Sigmoid colon (tissue), 7 donors: ENCODE data around the gene PLCH1. TPM values are rescaled to one million over a fixed set of nuclear protein-coding genes. Genes with fewer than 3 reads are reported as not detected.

Source experiments
- DNase-seq: peaks from one replicate; pipeline ENCODE4 v3.0.0-alpha.2; 2019
- H3K27ac ChIP-seq, 4 donors: fragments of 200-600 bp; sonication (generic); one replicate each; pipeline ENCODE4 v1.5.1; 2016 to 2019; ENCODE audit warnings: mild to moderate bottlenecking in 1 of 4
- H3K27me3 ChIP-seq, 3 donors: fragments of 200-600 bp; sonication (generic); one replicate each; pipeline ENCODE4 v1.5.1; 2019; ENCODE audit warnings: mild to moderate bottlenecking in 1 of 3
- H3K36me3 ChIP-seq, 4 donors: fragments of 200-600 bp; sonication (generic); one replicate each; pipeline ENCODE4 v1.5.1; 2016 to 2019
- H3K4me1 ChIP-seq, 4 donors: fragments of 200-600 bp; sonication (generic); one replicate each; pipeline ENCODE4 v1.5.1; 2017 to 2019
- H3K4me3 ChIP-seq, 4 donors: fragments of 200-600 bp; sonication (generic); one replicate each; pipeline ENCODE4 v1.5.1; 2017 to 2019; ENCODE audit warnings: mild to moderate bottlenecking in 2 of 4, moderate library complexity in 1 of 4
- H3K9me3 ChIP-seq, 4 donors: fragments of 200-600 bp in 3 of 4; sonication (generic) in 3 of 4; one replicate each; pipeline versions ENCODE4 v1.5.1 to v1.6.1; 2013 to 2019
- EP300 ChIP-seq, 4 donors: sonication (generic); formaldehyde crosslinking; IDR thresholded peaks; one replicate each; pipeline ENCODE4 v1.6.1; 2017; ENCODE audit warnings: antibody characterized with exemption in 4 of 4
- POLR2A ChIP-seq, 2 donors: fragments of 450-650 bp; IDR thresholded peaks; one replicate each; pipeline ENCODE4 v1.6.1; 2016; ENCODE audit warnings: antibody characterized with exemption in 2 of 2, mild to moderate bottlenecking in 2 of 2, moderate library complexity in 2 of 2
- POLR2AphosphoS5 ChIP-seq, 4 donors: sonication (generic); formaldehyde crosslinking; IDR thresholded peaks; one replicate each; pipeline ENCODE4 v1.6.1; 2017; ENCODE audit warnings: antibody characterized with exemption in 4 of 4
- WGBS, 2 donors: extraction: QIAGEN DNeasy Blood & Tissue Kit; methylation state at CpG; one replicate each; pipeline ENCODE4 v1.1.7; 2013; 5-methylcytosine and 5-hydroxymethylcytosine counted together
- intact Hi-C: fragments of 100-400 bp; cut with DNase I; formaldehyde crosslinking; loops from one replicate; pipeline ENCODE4 v1.15.1; 2023
- polyA plus RNA-seq, 3 donors: library from polyadenylated mRNA; stranded (reverse); fragments of 200-250 nt; gene quantifications; one replicate each; pipeline ENCODE4 v1.2.3, GENCODE V29; 2013
- total RNA-seq, 4 donors: library from RNA; depleted of rRNA; stranded (reverse); fragments of >200 nt; gene quantifications; one replicate each; pipeline ENCODE4 v1.1.0, GENCODE V29; 2016
- TF ChIP-seq, protein P1 (sequence below), 4 experiments: fragments of 450-650 bp in 3 of 4; fragments of 200-600 bp in 1 of 4; IDR thresholded peaks; one replicate each; pipeline ENCODE4 v1.5.1; 2016 to 2019; ENCODE audit warnings: antibody characterized with exemption in 4 of 4, mild to moderate bottlenecking in 3 of 4, moderate library complexity in 2 of 4
- donor health status: healthy with polysubstance abuse.
- donor health status: Bipolar disorder and iron deficiency.
- donor health status: healthy.

Gene PLCH1
- total and polyA plus RNA-seq, 7 donors: 0.36 to 1.9 (median 0.83) TPM

DNA sequence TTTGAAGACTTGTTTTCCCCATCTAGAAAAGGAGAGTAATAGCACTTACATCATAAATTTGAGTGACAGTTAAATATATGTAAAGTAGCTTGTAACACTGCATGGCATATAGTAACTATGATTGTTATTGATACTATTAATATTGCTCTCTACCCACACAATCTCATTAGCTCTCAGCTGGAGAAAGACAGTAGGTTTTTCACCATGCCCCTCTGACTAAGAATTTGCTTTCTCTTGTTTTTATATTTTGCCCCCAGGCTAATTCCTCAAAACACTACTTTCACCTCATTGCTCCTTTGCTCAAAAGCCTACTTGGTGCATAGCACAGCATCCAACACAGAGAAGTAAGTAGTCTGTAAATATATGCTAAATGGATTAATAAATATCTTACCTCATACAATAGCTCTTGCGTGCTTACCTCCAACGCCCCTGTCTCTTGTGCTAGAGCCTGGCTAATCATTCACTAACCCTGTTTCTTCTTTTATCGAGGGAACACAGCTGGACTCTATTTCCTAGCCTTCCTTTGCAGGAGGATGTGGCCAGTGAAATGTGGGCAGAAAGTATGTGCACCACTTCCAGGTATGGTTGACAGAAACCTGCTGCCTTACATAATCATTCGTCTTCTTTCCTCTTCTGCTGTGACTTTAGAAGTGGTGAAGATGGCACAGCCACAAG, 190.0 kb downstream of the PLCH1 start:
- no peak for DNase-seq
- H3K36me3 ChIP-seq: no peaks in the 10 kb centered on the region
- intact Hi-C loops: no loop called here
- H3K4me1 ChIP-seq: no peaks in the 10 kb centered on the region
- no peak for TF ChIP-seq EP300 (IDR thresholded peaks at IDR 0.05)
- TF ChIP-seq, protein P1, sequence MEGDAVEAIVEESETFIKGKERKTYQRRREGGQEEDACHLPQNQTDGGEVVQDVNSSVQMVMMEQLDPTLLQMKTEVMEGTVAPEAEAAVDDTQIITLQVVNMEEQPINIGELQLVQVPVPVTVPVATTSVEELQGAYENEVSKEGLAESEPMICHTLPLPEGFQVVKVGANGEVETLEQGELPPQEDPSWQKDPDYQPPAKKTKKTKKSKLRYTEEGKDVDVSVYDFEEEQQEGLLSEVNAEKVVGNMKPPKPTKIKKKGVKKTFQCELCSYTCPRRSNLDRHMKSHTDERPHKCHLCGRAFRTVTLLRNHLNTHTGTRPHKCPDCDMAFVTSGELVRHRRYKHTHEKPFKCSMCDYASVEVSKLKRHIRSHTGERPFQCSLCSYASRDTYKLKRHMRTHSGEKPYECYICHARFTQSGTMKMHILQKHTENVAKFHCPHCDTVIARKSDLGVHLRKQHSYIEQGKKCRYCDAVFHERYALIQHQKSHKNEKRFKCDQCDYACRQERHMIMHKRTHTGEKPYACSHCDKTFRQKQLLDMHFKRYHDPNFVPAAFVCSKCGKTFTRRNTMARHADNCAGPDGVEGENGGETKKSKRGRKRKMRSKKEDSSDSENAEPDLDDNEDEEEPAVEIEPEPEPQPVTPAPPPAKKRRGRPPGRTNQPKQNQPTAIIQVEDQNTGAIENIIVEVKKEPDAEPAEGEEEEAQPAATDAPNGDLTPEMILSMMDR (IDR thresholded peaks at IDR 0.05): no peak
- TF ChIP-seq POLR2A (IDR thresholded peaks at IDR 0.05): no peak
- TF ChIP-seq POLR2AphosphoS5 (IDR thresholded peaks at IDR 0.05): no peak
- no peak overlapping the region for H3K4me3 ChIP-seq
- 18 to 29% methylated on average over 4 of the region's 4 CpGs for WGBS, 2 donors
- H3K27ac ChIP-seq: no peak overlapping the region
- no peaks in the 10 kb centered on the region for H3K9me3 ChIP-seq
- H3K27me3 ChIP-seq: no peaks in the 10 kb centered on the region

DNA sequence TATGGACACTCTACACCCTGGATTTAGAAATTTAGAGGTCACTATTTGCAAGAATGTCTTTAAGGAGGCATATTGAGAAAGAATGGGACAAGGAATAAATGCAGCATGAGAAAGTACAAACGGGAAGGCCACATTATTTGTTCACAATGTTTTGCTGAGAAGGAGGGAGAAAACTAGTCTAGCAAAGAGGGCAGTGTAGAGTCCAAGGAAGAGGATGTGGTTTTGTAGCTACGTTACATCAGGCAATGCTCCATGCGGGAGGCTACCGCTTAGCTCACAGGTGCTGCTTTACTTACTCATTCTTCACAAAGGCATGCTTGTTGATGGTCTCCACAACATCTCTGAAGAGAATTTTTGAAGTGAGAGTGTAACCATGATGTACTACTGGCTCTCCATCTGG, 191.1 kb downstream of the PLCH1 start:
- DNase-seq: no peak
- TF ChIP-seq EP300 (IDR thresholded peaks at IDR 0.05): no peak
- TF ChIP-seq POLR2A (IDR thresholded peaks at IDR 0.05): no peak
- TF ChIP-seq, protein P1 (IDR thresholded peaks at IDR 0.05): no peak
- no peak for TF ChIP-seq POLR2AphosphoS5 (IDR thresholded peaks at IDR 0.05)
- no peaks in the 10 kb centered on the region for H3K27me3 ChIP-seq
- intact Hi-C loops: no loop called here
- WGBS, 2 donors: 35 to 75% methylated on average over 4 of the region's 4 CpGs
- H3K27ac ChIP-seq: no peak overlapping the region
- no peaks in the 10 kb centered on the region for H3K9me3 ChIP-seq
- no peaks in the 10 kb centered on the region for H3K36me3 ChIP-seq
- no peaks in the 10 kb centered on the region for H3K4me1 ChIP-seq
- H3K4me3 ChIP-seq: no peak overlapping the region

DNA sequence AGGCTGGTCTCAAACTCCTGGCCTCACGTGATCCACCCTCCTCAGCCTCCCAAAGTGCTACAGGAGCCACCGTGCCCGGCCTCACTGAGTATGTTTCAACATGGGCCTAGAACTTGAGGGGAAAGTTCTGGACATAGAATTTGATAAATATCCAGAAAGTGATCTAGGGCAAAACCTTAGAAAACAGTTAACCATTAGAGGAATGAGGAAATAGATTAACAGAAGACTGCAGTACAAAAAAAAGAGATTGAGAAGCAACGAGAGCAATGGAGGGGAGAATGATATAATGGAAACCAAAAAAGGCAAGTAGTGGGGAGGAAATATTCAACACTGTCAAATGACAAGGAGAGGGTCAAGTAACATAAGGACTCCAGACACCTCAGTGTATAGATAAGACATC, 191.5 kb downstream of the PLCH1 start:
- no peak for TF ChIP-seq POLR2A (IDR thresholded peaks at IDR 0.05)
- TF ChIP-seq POLR2AphosphoS5 (IDR thresholded peaks at IDR 0.05): no peak
- no peaks in the 10 kb centered on the region for H3K36me3 ChIP-seq
- H3K9me3 ChIP-seq: no peaks in the 10 kb centered on the region
- no peak overlapping the region for H3K27ac ChIP-seq
- H3K27me3 ChIP-seq: no peaks in the 10 kb centered on the region
- no peaks in the 10 kb centered on the region for H3K4me1 ChIP-seq
- WGBS, 2 donors: 78 to 82% methylated on average over 4 of the region's 4 CpGs
- no peak for DNase-seq
- intact Hi-C loops: no loop called here
- H3K4me3 ChIP-seq: no peak overlapping the region

DNA sequence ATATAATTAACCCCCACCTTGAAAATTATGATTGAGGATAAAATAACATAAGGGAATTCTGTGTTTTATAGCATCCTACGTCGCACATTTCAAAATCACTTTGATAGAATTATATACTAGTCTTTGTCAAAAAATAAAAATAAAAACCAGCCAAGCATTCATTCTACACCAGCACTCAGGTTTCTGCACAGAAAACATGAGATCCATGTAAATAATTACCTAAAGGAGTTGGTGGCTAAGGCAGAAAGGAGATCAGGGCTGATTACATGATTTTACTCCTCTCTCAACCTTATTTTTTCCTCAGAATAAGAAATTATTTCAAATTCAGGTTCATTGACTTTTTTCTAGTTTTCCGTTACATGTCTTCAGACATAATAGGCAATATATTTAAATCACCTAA, 194.5 kb downstream of the PLCH1 start:
- no peak for TF ChIP-seq EP300 (IDR thresholded peaks at IDR 0.05)
- intact Hi-C loops: no loop called here
- Histone ChIP-seq H3K27me3 (no peaks in the 10 kb centered on the region), H3K4me3 (no peak overlapping the region), H3K4me1 (no peaks in the 10 kb centered on the region), H3K27ac (no peak overlapping the region), H3K9me3 (no peaks in the 10 kb centered on the region), H3K36me3 (no peaks in the 10 kb centered on the region)
- no peak for DNase-seq
- WGBS, 2 donors: 97 to 98% methylated on average over 3 of the region's 3 CpGs

DNA sequence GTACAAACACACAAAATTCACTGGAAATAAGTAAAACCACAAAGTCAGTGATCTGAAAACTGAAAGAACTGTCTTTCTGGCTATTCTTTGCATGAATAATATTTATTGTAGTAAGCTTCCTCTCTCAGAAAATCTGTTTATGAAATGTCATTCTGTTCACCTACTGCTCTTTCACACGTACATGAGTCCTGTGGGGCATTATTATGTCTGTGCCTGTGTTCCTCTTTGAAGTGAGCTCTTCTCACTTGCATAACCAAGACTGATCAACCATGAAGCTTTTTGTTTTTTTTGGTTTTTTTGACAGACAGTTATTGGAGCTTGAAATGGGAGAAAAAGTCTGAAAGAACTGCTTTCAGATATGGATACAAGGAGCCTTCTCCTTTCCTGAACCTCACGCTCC, 195.8 kb downstream of the PLCH1 start:
- H3K4me1 ChIP-seq: no peaks in the 10 kb centered on the region
- TF ChIP-seq POLR2AphosphoS5 (IDR thresholded peaks at IDR 0.05) (no peak), POLR2A (IDR thresholded peaks at IDR 0.05) (no peak), EP300 (IDR thresholded peaks at IDR 0.05) (no peak)
- TF ChIP-seq, protein P1 (IDR thresholded peaks at IDR 0.05): no peak
- H3K9me3 ChIP-seq: no peaks in the 10 kb centered on the region
- H3K27ac ChIP-seq: no peak overlapping the region
- H3K36me3 ChIP-seq: no peaks in the 10 kb centered on the region
- 55 to 87% methylated on average over 2 of the region's 2 CpGs for WGBS, 2 donors
- DNase-seq: no peak
- intact Hi-C loops: no loop called here
- no peak overlapping the region for H3K4me3 ChIP-seq
- no peaks in the 10 kb centered on the region for H3K27me3 ChIP-seq

DNA sequence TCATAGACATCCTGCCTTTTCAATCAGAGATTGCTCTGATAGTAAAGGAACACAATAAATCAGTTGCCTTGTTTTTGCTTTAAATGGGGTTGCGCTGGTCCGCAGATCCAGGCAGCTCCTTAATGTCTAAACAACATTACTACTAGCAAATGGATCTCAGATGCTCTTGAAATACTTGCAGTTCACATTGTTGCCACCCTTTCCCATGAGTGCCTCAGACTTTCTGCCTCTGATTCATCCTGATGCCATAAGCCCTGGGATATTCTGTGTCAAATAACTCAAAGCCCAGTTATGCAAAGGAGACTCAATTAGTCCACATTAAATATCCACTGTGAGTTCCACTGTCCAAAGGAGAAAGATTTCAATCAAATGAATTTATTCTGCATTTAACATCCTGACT, 196.7 kb downstream of the PLCH1 start:
- Histone ChIP-seq H3K36me3 (no peaks in the 10 kb centered on the region), H3K27me3 (no peaks in the 10 kb centered on the region), H3K4me1 (no peaks in the 10 kb centered on the region), H3K27ac (no peak overlapping the region), H3K4me3 (no peak overlapping the region), H3K9me3 (no peaks in the 10 kb centered on the region)
- TF ChIP-seq POLR2A (IDR thresholded peaks at IDR 0.05): no peak
- TF ChIP-seq, protein P1 (IDR thresholded peaks at IDR 0.05): no peak
- TF ChIP-seq EP300 (IDR thresholded peaks at IDR 0.05): no peak
- no peak for DNase-seq
- 81 to 94% methylated on average over 2 of the region's 2 CpGs for WGBS, 2 donors
- intact Hi-C loops: no loop called here
